ENCODE measurements around the gene LTV1. TPM values are rescaled to one million over a fixed set of nuclear protein-coding genes. Genes with fewer than 3 reads are reported as not detected.

The LTV1 gene
- total and polyA plus RNA-seq, 9 of the 15 experiments (the other 6 are each of a cell fraction or from before 2014, with no cell fraction given) = 57.9 to 162 (median 119) TPM

DNA sequence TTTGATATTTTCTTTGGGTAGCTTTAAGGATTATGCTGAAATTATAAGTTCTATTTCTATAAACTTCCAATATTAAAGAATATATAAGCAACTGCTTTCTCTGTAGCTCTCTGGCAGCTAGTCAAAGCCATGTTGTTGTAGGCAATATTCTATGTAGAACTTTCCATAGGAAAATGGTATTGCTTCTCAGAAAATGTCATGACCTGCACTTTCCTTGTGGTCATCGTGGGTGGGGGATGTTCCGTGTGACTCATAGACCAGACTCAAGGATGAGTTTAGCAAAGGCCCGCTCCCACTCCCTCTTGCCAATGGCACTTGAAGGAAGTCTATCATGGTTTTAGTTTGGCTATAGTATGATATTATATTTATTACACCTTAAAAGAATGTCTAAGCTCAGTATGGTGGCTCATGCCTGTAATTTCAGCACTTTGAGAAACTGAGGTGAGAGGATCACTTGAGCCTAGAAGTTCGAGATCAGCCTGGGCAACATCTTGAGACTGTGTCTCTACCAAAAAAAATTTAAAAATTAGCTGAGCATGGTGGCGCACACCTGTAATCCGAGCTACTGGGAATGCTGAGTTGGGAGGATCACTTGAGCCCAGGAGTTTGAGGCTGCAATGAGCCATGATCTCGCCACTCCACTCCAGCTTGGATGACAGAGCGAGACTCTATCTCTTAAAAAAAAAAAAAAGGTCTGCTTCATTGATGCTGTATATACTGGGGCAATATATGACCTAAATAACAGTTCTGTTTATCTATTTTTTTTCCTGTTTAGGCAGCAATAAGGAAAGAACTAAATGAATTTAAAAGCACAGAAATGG is 36.6 kb upstream of the LTV1 start (continued):
- TF ChIP-seq, protein P1, sequence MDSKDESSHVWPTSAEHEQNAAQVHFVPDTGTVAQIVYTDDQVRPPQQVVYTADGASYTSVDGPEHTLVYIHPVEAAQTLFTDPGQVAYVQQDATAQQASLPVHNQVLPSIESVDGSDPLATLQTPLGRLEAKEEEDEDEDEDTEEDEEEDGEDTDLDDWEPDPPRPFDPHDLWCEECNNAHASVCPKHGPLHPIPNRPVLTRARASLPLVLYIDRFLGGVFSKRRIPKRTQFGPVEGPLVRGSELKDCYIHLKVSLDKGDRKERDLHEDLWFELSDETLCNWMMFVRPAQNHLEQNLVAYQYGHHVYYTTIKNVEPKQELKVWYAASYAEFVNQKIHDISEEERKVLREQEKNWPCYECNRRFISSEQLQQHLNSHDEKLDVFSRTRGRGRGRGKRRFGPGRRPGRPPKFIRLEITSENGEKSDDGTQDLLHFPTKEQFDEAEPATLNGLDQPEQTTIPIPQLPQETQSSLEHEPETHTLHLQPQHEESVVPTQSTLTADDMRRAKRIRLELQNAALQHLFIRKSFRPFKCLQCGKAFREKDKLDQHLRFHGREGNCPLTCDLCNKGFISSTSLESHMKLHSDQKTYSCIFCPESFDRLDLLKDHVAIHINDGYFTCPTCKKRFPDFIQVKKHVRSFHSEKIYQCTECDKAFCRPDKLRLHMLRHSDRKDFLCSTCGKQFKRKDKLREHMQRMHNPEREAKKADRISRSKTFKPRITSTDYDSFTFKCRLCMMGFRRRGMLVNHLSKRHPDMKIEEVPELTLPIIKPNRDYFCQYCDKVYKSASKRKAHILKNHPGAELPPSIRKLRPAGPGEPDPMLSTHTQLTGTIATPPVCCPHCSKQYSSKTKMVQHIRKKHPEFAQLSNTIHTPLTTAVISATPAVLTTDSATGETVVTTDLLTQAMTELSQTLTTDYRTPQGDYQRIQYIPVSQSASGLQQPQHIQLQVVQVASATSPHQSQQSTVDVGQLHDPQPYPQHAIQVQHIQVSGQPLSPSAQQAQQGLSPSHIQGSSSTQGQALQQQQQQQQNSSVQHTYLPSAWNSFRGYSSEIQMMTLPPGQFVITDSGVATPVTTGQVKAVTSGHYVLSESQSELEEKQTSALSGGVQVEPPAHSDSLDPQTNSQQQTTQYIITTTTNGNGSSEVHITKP (IDR thresholded peaks at IDR 0.05; ENCODE audit: partially characterized antibody) = no peak
- TF ChIP-seq NFIX (CRISPR knock-in tag; IDR thresholded peaks at IDR 0.05; ENCODE audit: low read depth) = no peak
- no peak for TF ChIP-seq ZBTB1 (CRISPR knock-in tag; IDR thresholded peaks at IDR 0.05; ENCODE audit: borderline replicate concordance, low read depth)
- TF ChIP-seq IRF2 (CRISPR knock-in tag; IDR thresholded peaks at IDR 0.05) = no peak
- no peak for TF ChIP-seq ZNF408 (CRISPR knock-in tag; IDR thresholded peaks at IDR 0.05; ENCODE audit: low read depth)
- TF ChIP-seq SP1 (CRISPR knock-in tag; IDR thresholded peaks at IDR 0.05) = peak; percentile 19; the same call in 1 of the 2 replicates
- TF ChIP-seq SAFB2 (IDR thresholded peaks at IDR 0.05; ENCODE audit: borderline replicate concordance, low read depth, low read length, severe bottlenecking) = no peak
- peak; percentile 93; the same call in 1 of the 2 replicates for TF ChIP-seq KLF6 (CRISPR knock-in tag; IDR thresholded peaks at IDR 0.05; ENCODE audit: borderline replicate concordance)
- peak; percentile 95 for TF ChIP-seq NFE2 (IDR thresholded peaks at IDR 0.05; ENCODE audit: low read depth)
- peak; percentile 65; the same call in 1 of the 2 replicates for TF ChIP-seq ZNF561 (CRISPR knock-in tag; conservative IDR thresholded peaks at IDR 0.05)
- TF ChIP-seq ZNF644 (tag; IDR thresholded peaks at IDR 0.05; ENCODE audit: low read depth) = peak; percentile 96
- 0 out of 2 replicates have a peak, but pooled peaks have one; percentile 49 for TF ChIP-seq ZNF212 (CRISPR knock-in tag; IDR thresholded peaks at IDR 0.05)
- TF ChIP-seq SLC30A9 (CRISPR knock-in tag; IDR thresholded peaks at IDR 0.05) = no peak
- peak; percentile 76 for TF ChIP-seq ZBTB12 (CRISPR knock-in tag; IDR thresholded peaks at IDR 0.05)
- no peak for TF ChIP-seq HLTF (IDR thresholded peaks at IDR 0.05)
- TF ChIP-seq RBM34 (IDR thresholded peaks at IDR 0.05; ENCODE audit: borderline replicate concordance, insufficient read depth, low read length) = no peak
- no peak for TF ChIP-seq TEAD2 (tag; IDR thresholded peaks at IDR 0.05)
- no peak for TF ChIP-seq ETS1 (conservative IDR thresholded peaks at IDR 0.05; ENCODE audit: control insufficient read depth, low read depth, low read length)
- TF ChIP-seq TCFL5 (CRISPR knock-in tag; conservative IDR thresholded peaks at IDR 0.05) = peak; percentile 87
- TF ChIP-seq ETV5 (CRISPR knock-in tag; IDR thresholded peaks at IDR 0.05; ENCODE audit: low read depth) = peak; percentile 47; the same call in 1 of the 2 replicates
- no peak for TF ChIP-seq TFAM (CRISPR knock-in tag; conservative IDR thresholded peaks at IDR 0.05)
